NCI-H187 (cell line): ENCODE results near the gene PRSS22.

ENCODE experiments used
- DNase-seq, 2 experiments: peaks; one replicate each; lab custom pipeline; 2025; lab: John Stamatoyannopoulos, UW

Gene PRSS22

DNA sequence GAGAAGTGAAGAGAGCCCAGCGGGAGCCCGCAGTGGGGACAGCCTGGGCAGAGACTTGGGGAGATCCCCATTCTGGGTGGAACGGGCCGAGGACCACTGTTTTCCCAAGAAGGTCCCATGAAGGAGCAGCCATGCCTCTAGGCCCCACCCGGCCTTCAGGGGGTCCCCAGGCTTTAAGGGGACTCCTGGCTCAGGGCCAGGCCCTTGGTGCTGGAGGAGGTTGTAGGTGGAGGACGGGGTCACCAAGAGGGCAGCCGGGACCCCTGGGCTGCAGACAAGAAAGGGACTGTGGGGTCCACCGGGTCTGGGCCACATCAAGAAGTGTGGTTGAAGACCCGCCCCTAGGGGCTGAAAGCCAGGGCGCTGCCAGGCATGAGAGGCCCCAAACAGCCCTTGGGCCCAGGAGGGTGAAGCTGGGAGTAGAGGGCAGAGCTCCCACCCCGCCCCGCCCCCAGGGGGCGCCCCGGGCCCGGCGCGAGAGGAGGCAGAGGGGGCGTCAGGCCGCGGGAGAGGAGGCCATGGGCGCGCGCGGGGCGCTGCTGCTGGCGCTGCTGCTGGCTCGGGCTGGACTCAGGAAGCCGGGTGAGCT, 41.1 kb downstream of the PRSS22 start, which contains the start of gene PRSS21:
TSS of gene PRSS21 (plus strand) at position 487 of the 589 bp plus-strand sequence. CDS start at position 519, 32 bp downstream.
- no peak for DNase-seq

GRCh38 chr16:2815299-2815771, 42.6 kb downstream of the PRSS22 start:
- no peak for DNase-seq

- DNase-seq = no peak
Measured at GRCh38 chr16:2814551-2815298, 43.2 kb downstream of the PRSS22 start.

DNA sequence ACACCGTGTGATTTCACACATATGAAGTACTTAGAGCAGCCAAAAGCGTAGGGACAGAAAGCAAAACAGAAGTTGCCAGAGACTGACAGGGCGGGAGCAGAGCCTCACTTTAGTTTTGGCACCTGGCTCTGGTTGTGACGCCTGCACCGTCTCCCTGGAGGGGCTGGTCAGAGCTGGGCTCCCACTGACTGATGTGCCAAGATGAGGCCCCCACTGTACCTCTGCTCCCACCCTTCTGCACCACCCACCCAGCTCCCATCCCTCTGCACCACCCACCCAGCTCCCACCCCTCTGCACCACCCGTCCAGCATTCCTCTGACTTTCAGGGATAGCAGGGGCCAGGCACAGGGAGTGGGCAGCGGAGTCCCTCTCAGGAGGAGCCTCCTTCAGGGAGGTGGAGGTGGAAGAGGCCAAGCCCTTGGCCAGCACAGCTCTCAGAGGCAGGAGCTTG, 44.2 kb downstream of the PRSS22 start:
- DNase-seq = no peak

DNA sequence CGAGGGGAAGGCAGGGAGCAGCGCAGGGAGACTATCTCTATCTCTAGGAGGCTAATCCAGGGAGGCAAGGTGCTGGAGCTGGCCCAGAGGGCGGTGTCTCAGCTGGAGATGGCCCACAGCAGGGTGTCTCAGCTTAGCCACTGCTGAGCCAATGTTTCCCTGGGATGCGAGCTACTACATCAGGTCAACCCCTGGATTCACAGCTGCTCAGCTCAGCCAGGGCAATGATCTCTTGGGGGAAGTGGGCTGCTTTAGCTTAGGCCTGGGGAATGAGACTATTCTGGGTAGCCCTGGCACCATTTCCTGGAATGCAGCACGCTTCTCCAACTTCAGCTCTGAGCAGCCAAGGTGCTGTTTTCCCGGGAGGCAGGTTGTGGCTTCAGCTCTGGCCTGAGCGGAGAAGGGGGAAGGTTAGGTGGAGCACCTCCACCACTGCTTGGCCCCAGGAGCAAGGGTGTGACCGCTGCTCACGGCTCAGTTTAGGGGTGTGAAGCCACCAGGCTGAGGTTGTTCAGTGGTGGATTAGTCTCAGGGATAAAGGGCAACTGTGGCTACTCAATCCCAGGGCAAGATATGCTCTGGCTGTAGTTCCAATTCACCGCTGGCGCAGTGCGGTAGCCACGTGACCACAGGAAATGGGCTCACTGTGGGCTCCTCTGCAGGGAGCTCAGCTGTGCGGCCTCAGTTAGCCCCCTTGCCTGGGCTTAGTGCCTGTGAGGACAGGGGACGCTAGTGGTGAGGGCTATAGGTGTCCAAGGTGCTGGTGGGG, 46.1 kb downstream of the PRSS22 start:
- no peak for DNase-seq

- no peak for DNase-seq
Measured at GRCh38 chr16:2810651-2811050, 47.3 kb downstream of the PRSS22 start.

- DNase-seq = no peak
Measured at GRCh38 chr16:2809149-2809760, 48.7 kb downstream of the PRSS22 start.

- DNase-seq = no peak
Measured at GRCh38 chr16:2808181-2808580, 49.8 kb downstream of the PRSS22 start.

- no peak for DNase-seq
Measured at GRCh38 chr16:2806286-2806685, 51.7 kb downstream of the PRSS22 start.

DNA sequence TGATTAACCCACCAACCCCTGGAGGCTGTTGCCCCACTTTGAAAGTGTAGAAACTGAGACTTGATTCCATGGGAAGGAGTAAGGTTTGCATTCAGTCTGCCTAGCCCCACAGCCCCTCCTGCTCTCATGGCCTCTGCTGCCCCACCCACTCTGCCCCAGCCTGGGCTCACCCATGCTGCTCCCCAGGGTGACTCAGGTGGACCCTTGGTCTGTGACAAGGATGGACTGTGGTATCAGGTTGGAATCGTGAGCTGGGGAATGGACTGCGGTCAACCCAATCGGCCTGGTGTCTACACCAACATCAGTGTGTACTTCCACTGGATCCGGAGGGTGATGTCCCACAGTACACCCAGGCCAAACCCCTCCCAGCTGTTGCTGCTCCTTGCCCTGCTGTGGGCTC, 53.2 kb downstream of the PRSS22 start:
- DNase-seq = no peak

DNA sequence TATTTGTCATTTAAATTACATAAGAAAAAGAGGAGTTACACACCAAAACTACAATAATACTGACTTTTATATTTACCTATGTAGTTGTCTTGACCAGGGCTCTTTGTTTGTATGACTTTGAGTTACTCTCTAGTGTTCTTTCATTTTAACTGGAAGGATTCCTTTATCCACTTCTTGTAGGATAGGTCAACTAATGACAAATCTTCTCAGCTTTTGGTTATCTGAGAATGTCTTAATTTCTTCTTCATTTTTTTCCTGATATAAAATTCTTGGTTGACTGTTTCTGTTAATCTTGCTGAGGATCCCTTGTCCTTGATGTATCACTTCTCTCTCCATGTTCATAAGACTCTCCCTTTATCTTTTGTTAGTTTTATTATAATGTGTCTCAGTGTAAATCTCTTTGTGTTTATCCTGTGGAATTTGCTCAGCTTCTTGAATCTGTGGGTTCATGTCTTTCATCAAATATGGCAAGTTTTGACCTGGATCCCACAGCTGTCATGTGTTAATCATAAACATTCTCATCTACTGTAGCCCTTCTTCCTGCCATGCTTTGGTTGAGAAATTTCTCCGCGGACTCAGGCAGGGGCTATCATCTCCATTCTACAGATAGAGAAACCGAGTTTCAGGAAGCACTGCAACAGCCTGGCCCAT, 54.3 kb downstream of the PRSS22 start:
- DNase-seq = no peak
